ENCODE data around the gene CGNL1.

DNA sequence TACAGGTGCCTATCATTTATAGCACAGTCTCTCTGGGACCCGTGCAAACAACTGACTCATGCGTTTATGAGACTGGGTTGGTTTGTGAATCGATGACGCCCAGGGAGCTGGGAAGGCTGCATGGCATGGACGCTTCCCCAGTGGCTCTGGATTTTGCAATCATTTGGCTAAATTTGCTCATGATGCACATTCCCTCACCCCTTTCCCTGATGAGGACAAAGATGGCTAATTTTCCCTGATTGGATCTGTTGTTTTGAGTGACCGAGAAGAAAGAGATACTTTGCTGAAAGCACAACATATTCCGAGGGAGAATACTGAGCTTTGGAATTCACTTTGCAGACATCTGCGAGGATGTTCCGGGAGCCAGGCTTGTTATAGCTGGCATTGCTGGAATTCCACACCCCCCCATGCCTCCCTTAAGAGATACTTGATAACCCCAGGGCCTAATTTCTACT, 51.1 kb downstream of the CGNL1 start:
- TF ChIP-seq, protein P1, sequence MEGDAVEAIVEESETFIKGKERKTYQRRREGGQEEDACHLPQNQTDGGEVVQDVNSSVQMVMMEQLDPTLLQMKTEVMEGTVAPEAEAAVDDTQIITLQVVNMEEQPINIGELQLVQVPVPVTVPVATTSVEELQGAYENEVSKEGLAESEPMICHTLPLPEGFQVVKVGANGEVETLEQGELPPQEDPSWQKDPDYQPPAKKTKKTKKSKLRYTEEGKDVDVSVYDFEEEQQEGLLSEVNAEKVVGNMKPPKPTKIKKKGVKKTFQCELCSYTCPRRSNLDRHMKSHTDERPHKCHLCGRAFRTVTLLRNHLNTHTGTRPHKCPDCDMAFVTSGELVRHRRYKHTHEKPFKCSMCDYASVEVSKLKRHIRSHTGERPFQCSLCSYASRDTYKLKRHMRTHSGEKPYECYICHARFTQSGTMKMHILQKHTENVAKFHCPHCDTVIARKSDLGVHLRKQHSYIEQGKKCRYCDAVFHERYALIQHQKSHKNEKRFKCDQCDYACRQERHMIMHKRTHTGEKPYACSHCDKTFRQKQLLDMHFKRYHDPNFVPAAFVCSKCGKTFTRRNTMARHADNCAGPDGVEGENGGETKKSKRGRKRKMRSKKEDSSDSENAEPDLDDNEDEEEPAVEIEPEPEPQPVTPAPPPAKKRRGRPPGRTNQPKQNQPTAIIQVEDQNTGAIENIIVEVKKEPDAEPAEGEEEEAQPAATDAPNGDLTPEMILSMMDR (IDR thresholded peaks at IDR 0.05), result no peak
- TF ChIP-seq, protein P2, sequence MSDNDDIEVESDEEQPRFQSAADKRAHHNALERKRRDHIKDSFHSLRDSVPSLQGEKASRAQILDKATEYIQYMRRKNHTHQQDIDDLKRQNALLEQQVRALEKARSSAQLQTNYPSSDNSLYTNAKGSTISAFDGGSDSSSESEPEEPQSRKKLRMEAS (IDR thresholded peaks at IDR 0.05; ENCODE audit: low read depth), result no peak
- TF ChIP-seq TAF1 (IDR thresholded peaks at IDR 0.05; ENCODE audit: borderline replicate concordance, low read depth, low read length) (no peak), SIN3A (IDR thresholded peaks at IDR 0.05; ENCODE audit: borderline replicate concordance, low read depth, low read length) (no peak), EZH2phosphoT487 (IDR thresholded peaks at IDR 0.05; ENCODE audit: borderline replicate concordance, low read depth) (no peak), MXI1 (IDR thresholded peaks at IDR 0.05; ENCODE audit: low read depth, low read length) (no peak), POLR2AphosphoS5 (IDR thresholded peaks at IDR 0.05; ENCODE audit: low read depth, low read length) (no peak), EP300 (IDR thresholded peaks at IDR 0.05; ENCODE audit: borderline replicate concordance in 1 of 2, low read depth in 1 of 2, low read length in 1 of 2) (no peak), RFX5 (IDR thresholded peaks at IDR 0.05; ENCODE audit: low read length) (no peak), FOXM1 (IDR thresholded peaks at IDR 0.05; ENCODE audit: low read depth) (no peak)
- TF ChIP-seq, protein P3, sequence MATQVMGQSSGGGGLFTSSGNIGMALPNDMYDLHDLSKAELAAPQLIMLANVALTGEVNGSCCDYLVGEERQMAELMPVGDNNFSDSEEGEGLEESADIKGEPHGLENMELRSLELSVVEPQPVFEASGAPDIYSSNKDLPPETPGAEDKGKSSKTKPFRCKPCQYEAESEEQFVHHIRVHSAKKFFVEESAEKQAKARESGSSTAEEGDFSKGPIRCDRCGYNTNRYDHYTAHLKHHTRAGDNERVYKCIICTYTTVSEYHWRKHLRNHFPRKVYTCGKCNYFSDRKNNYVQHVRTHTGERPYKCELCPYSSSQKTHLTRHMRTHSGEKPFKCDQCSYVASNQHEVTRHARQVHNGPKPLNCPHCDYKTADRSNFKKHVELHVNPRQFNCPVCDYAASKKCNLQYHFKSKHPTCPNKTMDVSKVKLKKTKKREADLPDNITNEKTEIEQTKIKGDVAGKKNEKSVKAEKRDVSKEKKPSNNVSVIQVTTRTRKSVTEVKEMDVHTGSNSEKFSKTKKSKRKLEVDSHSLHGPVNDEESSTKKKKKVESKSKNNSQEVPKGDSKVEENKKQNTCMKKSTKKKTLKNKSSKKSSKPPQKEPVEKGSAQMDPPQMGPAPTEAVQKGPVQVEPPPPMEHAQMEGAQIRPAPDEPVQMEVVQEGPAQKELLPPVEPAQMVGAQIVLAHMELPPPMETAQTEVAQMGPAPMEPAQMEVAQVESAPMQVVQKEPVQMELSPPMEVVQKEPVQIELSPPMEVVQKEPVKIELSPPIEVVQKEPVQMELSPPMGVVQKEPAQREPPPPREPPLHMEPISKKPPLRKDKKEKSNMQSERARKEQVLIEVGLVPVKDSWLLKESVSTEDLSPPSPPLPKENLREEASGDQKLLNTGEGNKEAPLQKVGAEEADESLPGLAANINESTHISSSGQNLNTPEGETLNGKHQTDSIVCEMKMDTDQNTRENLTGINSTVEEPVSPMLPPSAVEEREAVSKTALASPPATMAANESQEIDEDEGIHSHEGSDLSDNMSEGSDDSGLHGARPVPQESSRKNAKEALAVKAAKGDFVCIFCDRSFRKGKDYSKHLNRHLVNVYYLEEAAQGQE (IDR thresholded peaks at IDR 0.05; ENCODE audit: low read depth, low read length), result no peak
- TF ChIP-seq, protein P4, sequence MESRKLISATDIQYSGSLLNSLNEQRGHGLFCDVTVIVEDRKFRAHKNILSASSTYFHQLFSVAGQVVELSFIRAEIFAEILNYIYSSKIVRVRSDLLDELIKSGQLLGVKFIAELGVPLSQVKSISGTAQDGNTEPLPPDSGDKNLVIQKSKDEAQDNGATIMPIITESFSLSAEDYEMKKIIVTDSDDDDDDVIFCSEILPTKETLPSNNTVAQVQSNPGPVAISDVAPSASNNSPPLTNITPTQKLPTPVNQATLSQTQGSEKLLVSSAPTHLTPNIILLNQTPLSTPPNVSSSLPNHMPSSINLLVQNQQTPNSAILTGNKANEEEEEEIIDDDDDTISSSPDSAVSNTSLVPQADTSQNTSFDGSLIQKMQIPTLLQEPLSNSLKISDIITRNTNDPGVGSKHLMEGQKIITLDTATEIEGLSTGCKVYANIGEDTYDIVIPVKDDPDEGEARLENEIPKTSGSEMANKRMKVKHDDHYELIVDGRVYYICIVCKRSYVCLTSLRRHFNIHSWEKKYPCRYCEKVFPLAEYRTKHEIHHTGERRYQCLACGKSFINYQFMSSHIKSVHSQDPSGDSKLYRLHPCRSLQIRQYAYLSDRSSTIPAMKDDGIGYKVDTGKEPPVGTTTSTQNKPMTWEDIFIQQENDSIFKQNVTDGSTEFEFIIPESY (IDR thresholded peaks at IDR 0.05; ENCODE audit: borderline replicate concordance, low read depth), result no peak
- TF ChIP-seq, protein P5, sequence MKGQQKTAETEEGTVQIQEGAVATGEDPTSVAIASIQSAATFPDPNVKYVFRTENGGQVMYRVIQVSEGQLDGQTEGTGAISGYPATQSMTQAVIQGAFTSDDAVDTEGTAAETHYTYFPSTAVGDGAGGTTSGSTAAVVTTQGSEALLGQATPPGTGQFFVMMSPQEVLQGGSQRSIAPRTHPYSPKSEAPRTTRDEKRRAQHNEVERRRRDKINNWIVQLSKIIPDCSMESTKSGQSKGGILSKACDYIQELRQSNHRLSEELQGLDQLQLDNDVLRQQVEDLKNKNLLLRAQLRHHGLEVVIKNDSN (IDR thresholded peaks at IDR 0.05; ENCODE audit: borderline replicate concordance, low read depth), result no peak
